D341Med (cell line): ENCODE results near the gene DUSP1.

Experiments used
- DNase-seq: peaks from one replicate; pipeline ENCODE4 v3.0.0; 2012; ENCODE audit warnings: low spot score

DUSP1 gene

GRCh38 chr5:172724242-172725183, 46.5 kb downstream of the DUSP1 start:
- no peak for DNase-seq

- no peak for DNase-seq
Observed at GRCh38 chr5:172723508-172723907, 47.5 kb downstream of the DUSP1 start.

GRCh38 chr5:172722327-172722815, 48.6 kb downstream of the DUSP1 start:
- no peak for DNase-seq

- no peak for DNase-seq
Observed at GRCh38 chr5:172721455-172722326, 49.3 kb downstream of the DUSP1 start.

- DNase-seq: no peak
Observed at GRCh38 chr5:172720655-172721054, 50.3 kb downstream of the DUSP1 start.

- no peak for DNase-seq
Observed at GRCh38 chr5:172719211-172719610, 51.8 kb downstream of the DUSP1 start.

GRCh38 chr5:172718527-172719114, 52.4 kb downstream of the DUSP1 start:
- DNase-seq: no peak
